Activated CD4-positive, alpha-beta T cell treated with anti-CD3 and anti-CD28 coated beads, Interleukin-2, amount 50 U/mL, for 24 hours (primary cell): ENCODE results near the gene ANXA4.
"Not testable (repeated sequence)": the region's sequence is repeated elsewhere in the genome, so short reads cannot be mapped to it uniquely, and the experiment has no call there.

ENCODE experiments used
- DNase-seq, 2 donors: peaks; one replicate each; pipeline ENCODE4 v3.0.0-alpha.2; 2020; ENCODE audit warnings: low read depth in 1 of 2, low spot score in 1 of 2

The ANXA4 gene

GRCh38 chr2:69720404-69720803 lies 21.5 kb upstream of the ANXA4 start:
- no peak for DNase-seq

GRCh38 chr2:69721022-69721421 lies 20.9 kb upstream of the ANXA4 start:
- no peak for DNase-seq

- DNase-seq: no peak
These were observed 18.1 kb upstream of the ANXA4 start for GRCh38 chr2:69723791-69724190.

GRCh38 chr2:69724540-69725159 lies 17.3 kb upstream of the ANXA4 start:
- peak; percentile 71 to 87 for DNase-seq

GRCh38 chr2:69725706-69726360 lies 16.1 kb upstream of the ANXA4 start:
- no peak for DNase-seq

- DNase-seq: no peak
These were observed 12.7 kb upstream of the ANXA4 start for GRCh38 chr2:69729266-69729665.

- no peak for DNase-seq
These were observed 12.2 kb upstream of the ANXA4 start for GRCh38 chr2:69729781-69730180.

- no peak for DNase-seq
These were observed 10.6 kb upstream of the ANXA4 start for GRCh38 chr2:69731147-69731970.

- no peak for DNase-seq
These were observed 8.4 kb upstream of the ANXA4 start for GRCh38 chr2:69733342-69734034.

- no peak for DNase-seq
These were observed 7.8 kb upstream of the ANXA4 start for GRCh38 chr2:69734035-69734611.

- no peak for DNase-seq
These were observed 6.9 kb upstream of the ANXA4 start for GRCh38 chr2:69734854-69735544.

- DNase-seq: no peak
These were observed 6.2 kb upstream of the ANXA4 start for GRCh38 chr2:69735686-69736085.

GRCh38 chr2:69738149-69738548 lies 3.8 kb upstream of the ANXA4 start:
- not testable (repeated sequence) for DNase-seq

- DNase-seq: no peak
These were observed 1.4 kb upstream of the ANXA4 start for GRCh38 chr2:69740502-69740951.

GRCh38 chr2:69741229-69741574 lies 732 bp upstream of the ANXA4 start:
- DNase-seq: no peak

- no peak for DNase-seq
These were observed 503 bp downstream of the ANXA4 start for GRCh38 chr2:69742322-69742952.

GRCh38 chr2:69743847-69744264 lies 1.9 kb downstream of the ANXA4 start:
- DNase-seq: no peak

GRCh38 chr2:69744456-69744855 lies 2.5 kb downstream of the ANXA4 start:
- no peak for DNase-seq

- no peak for DNase-seq
These were observed 3.1 kb downstream of the ANXA4 start for GRCh38 chr2:69745035-69745434.

- DNase-seq: no peak
These were observed 8.3 kb downstream of the ANXA4 start for GRCh38 chr2:69750246-69750645.
